Kidney epithelial cell (primary cell): ENCODE results near the gene RUNX2. TPM values are rescaled to one million over a fixed set of nuclear protein-coding genes. Genes with fewer than 3 reads are reported as not detected.

Experiments used
- DNase-seq: peaks from one replicate; pipeline ENCODE4 v3.0.0-alpha.2; 2010; ENCODE audit warnings: low read depth
- H3K27me3 ChIP-seq: 2 replicates; pipeline ENCODE4 v1.6.0; 2011; ENCODE audit warnings: low read length; ENCODE audit not compliant: control insufficient read depth, insufficient read depth
- H3K36me3 ChIP-seq: 2 replicates; pipeline ENCODE4 v1.5.1; 2011; ENCODE audit warnings: low read length; ENCODE audit not compliant: control insufficient read depth, insufficient read depth
- H3K4me3 ChIP-seq: 2 replicates; pipeline ENCODE4 v1.5.1; 2011; ENCODE audit warnings: low read depth, mild to moderate bottlenecking, control low read depth, low read length
- total RNA-seq: library from RNA; depleted of rRNA; stranded (reverse); fragments of >200 nt; gene quantifications from 2 replicates; pipeline ENCODE4 v1.2.3, GENCODE V29; 2015
- TF ChIP-seq, protein P1 (sequence below): IDR thresholded peaks from 2 replicates; pipeline ENCODE4 v1.5.1; 2011; ENCODE audit warnings: mild to moderate bottlenecking, moderate library complexity, low read length, control low read depth, inconsistent platforms; ENCODE audit not compliant: insufficient read depth, poor library complexity, severe bottlenecking

The RUNX2 gene
- total RNA-seq, 1 donor from 2014 or later, result 9.2 TPM

DNA sequence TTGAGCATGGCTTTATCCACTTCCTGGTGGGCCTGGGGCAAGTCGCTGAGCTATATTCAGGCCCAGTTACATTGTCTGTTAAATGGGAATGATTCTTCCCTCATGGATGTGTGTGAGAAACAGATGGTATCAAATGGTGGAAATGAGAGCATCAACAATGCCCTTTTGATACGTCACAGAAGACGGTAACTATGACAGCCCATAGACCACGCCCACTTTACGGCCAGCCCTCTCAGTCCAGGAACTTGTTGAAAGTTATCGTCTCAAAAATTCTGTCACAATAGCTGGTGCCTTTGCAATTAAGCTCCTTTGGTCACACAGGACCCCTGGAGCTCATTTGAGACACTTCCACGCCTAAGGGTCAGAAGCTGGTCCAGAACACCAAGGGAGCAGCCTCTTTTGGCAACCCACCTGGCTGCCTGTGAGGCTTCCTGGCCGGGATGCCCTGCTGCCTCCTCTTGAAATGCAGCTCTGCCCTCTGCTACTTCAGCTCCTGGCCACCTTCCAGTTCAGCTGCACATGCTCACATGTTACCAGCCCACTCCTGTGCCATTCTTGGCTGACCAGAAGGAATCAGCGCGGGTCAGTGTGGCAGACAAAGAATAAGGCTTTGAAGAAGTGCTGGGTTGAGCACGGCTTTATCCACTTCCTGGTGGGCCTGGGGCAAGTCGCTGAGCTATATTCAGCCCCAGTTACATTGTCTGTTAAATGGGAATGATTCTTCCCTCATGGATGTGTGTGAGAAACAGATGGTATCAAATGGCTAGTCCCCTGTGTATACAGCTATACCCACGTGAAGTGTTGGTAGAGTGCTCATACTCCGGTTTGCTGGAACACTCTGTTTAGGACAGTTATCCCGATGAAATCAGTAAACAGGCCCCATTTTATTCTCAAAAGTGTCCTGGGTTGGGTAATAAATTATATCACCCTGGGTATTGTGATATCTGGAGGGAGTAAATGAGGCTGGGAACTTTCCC lies 248.8 kb downstream of the RUNX2 start:
- no peak for DNase-seq
- no peaks in the 10 kb centered on the region for H3K36me3 ChIP-seq
- TF ChIP-seq, protein P1, sequence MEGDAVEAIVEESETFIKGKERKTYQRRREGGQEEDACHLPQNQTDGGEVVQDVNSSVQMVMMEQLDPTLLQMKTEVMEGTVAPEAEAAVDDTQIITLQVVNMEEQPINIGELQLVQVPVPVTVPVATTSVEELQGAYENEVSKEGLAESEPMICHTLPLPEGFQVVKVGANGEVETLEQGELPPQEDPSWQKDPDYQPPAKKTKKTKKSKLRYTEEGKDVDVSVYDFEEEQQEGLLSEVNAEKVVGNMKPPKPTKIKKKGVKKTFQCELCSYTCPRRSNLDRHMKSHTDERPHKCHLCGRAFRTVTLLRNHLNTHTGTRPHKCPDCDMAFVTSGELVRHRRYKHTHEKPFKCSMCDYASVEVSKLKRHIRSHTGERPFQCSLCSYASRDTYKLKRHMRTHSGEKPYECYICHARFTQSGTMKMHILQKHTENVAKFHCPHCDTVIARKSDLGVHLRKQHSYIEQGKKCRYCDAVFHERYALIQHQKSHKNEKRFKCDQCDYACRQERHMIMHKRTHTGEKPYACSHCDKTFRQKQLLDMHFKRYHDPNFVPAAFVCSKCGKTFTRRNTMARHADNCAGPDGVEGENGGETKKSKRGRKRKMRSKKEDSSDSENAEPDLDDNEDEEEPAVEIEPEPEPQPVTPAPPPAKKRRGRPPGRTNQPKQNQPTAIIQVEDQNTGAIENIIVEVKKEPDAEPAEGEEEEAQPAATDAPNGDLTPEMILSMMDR, result no peak

DNA sequence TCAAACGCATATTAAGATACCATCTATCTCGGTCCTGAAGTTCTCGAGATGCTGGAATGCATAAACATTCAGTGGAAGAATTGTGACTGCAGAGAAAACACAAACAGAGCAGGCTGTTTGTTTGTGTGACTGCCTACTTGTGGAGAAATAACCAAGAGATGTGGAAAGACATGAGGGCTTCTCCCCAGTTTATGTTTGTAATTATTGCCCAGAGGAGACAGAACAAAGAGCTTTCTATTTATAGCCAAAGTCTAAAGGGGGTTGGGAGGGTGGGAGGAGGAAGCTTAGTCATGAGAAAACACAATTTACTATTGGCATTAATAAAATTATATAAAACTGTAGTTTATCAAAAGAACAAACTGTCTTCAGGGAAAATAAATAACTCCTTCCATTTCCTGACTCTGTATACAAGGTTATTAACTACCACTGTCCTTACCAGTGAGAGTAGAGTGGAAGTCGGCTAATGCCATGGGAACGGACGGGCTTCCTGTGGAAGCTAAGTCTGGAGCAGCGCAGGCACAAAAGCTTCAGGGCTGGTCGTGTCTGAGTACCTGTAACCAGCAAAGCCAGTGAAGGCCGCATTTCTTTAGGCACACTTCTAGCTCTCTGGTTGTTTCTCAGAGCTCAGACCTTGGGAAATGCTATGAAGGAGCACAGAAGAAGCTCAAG lies 249.8 kb downstream of the RUNX2 start:
- Histone ChIP-seq H3K4me3 (no peak overlapping the region), H3K27me3 (no peaks in the 10 kb centered on the region), H3K36me3 (no peaks in the 10 kb centered on the region)
- TF ChIP-seq, protein P1, result no peak
- DNase-seq, result no peak

More for the DNA sequence above, 248.8 kb downstream of the RUNX2 start:
- Histone ChIP-seq H3K27me3 (no peaks in the 10 kb centered on the region), H3K4me3 (no peak overlapping the region)

DNA sequence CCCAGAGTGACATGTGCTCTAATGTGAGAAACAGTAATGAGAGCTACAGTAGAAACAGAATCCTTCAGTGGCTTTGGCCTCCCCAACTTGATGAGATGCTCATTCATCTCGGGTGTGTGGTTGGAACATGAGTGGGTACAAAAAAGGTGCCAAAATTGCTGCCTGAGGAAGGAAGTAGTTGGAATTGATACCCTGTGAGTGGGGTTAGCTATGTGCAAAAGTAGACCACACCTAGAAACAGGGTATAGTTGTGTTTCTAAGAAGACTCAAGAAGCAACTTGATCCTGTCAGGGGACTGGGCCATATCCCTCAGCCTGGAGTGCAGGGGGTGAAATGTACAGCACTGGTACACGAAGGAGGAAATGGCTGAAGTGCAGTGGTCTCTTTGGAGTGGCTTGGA lies 256.0 kb downstream of the RUNX2 start:
- TF ChIP-seq, protein P1, result no peak

DNA sequence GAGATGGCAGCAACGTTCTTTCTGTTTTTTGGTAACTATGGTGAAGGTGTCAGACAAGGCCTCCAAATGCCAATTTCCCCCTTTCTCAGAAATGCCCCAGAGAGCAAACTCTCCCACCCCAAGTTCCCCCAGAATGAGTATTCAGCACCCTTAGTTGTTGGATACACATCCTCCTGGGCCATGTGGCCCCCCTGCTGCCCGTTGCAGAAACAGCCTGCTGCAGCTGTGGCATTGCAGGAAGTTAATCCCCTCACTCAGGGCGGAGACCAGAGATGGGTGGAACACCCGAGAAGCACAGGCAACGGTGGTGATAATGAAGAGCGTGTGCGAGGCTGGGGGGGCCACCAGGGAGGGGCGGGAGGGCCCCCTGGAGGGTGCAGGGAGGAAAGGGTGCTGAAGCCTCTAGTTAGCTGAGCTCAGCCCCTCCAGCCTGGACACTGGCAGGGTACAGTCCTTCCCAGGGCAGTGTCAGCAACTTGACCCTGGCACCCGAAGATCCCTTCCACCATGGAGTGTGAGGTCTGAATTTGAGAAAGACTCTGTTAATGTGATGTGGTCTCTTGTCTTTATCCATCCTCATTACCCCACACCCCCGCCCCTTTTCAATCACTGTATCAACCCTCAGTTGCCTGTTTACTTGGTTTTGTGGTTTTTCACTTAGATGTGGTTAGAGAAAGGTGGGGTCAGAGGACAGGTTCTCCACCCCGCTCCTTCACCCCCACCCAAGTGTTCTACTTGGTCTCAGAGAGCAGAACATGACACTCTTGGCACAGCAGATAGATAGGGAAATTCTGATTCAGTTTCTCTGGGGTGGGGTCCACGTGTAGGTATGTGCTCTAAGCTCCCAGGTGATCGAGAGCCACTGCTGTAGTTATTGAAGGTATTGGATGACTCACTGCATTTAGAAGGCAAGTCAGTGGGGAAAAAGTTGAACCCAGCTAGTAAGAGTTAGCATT lies 258.4 kb downstream of the RUNX2 start:
- no peaks in the 10 kb centered on the region for H3K27me3 ChIP-seq
- H3K4me3 ChIP-seq, result no peak overlapping the region
- no peaks in the 10 kb centered on the region for H3K36me3 ChIP-seq
- no peak for DNase-seq
- TF ChIP-seq, protein P1, result no peak

More for the DNA sequence above, 256.0 kb downstream of the RUNX2 start:
- H3K36me3 ChIP-seq, result no peaks in the 10 kb centered on the region
- no peak for DNase-seq
- no peaks in the 10 kb centered on the region for H3K27me3 ChIP-seq
- H3K4me3 ChIP-seq, result no peak overlapping the region

DNA sequence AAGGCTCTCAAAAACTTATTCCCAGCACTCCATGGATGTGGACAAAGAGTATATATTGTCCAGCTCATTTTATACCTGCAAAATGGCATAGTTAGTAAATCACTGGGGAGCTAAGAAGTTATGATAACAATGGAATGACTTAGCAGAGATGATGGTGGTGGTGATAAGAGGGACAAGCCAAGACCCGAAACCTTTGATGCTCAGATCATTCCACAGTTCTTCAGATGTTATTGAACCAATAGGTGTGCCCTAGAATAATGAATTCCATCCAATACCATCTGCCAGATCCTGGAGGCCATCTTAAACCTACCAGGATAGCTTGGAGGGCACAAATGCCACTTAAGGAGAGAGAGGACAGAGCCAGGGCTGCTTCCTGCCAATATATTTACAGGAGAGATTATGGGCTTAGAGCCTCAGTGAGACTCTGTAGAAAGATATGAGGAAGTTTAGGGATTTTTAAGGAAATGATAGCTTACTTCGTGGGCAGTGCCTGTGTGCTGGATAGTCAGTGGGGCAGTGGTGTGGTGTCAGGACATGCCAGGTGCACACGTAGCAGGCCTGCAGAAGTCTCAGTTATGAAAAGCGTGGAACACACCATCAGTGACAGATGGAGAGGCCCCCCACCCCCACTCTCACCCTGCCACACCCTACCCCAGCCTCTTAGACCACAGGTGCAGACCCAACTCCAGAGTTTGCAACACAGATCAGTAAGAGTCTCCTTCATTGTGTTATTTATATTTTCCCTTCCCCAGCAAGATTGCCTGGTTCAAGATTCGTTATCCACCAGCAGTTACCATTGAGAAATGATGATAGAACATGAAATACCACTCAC lies 259.3 kb downstream of the RUNX2 start:
- no peaks in the 10 kb centered on the region for H3K36me3 ChIP-seq
- no peaks in the 10 kb centered on the region for H3K27me3 ChIP-seq
- DNase-seq, result no peak
- TF ChIP-seq, protein P1, result no peak
- H3K4me3 ChIP-seq, result no peak overlapping the region
